Tibial nerve (tissue), 4 donors: ENCODE data around the gene STK39.

Source experiments
- EP300 ChIP-seq, 2 donors: sonication (generic); formaldehyde crosslinking; IDR thresholded peaks; one replicate each; pipeline ENCODE4 v1.6.1; 2017; ENCODE audit warnings: antibody characterized with exemption in 2 of 2, mild to moderate bottlenecking in 1 of 2
- POLR2A ChIP-seq, 2 donors: fragments of 450-650 bp; IDR thresholded peaks; one replicate each; pipeline ENCODE4 v1.6.1; 2017; ENCODE audit warnings: antibody characterized with exemption in 2 of 2, mild to moderate bottlenecking in 2 of 2, moderate library complexity in 2 of 2
- TF ChIP-seq, protein P1 (sequence below), 5 experiments: fragments of 200-600 bp in 3 of 5; fragments of 450-650 bp in 2 of 5; sonication (generic) in 3 of 5; IDR thresholded peaks; one replicate each; pipeline ENCODE4 v1.5.1; 2016 to 2019; ENCODE audit warnings: antibody characterized with exemption in 5 of 5, mild to moderate bottlenecking in 3 of 5, moderate library complexity in 2 of 5

DNA sequence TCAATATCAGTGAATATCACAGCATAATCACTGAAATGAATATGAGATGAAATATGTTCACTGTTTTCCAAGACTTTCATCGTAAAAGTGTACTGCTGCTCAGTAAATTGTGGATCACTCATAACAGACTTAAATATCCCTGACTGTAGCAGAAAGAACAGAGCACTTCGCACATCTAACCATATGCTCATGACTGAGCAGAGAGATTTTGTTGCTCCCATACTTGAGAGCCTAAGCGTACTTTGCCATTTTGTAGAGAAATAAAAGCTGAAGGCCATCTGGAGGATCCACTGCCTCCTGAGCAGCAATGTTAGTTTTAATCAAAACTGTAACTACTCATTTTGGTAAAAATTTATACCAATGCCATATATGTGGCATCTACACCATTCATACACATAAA is 243.5 kb downstream of the STK39 start:
- TF ChIP-seq POLR2A (IDR thresholded peaks at IDR 0.05) (no peak), EP300 (IDR thresholded peaks at IDR 0.05) (no peak)
- TF ChIP-seq, protein P1, sequence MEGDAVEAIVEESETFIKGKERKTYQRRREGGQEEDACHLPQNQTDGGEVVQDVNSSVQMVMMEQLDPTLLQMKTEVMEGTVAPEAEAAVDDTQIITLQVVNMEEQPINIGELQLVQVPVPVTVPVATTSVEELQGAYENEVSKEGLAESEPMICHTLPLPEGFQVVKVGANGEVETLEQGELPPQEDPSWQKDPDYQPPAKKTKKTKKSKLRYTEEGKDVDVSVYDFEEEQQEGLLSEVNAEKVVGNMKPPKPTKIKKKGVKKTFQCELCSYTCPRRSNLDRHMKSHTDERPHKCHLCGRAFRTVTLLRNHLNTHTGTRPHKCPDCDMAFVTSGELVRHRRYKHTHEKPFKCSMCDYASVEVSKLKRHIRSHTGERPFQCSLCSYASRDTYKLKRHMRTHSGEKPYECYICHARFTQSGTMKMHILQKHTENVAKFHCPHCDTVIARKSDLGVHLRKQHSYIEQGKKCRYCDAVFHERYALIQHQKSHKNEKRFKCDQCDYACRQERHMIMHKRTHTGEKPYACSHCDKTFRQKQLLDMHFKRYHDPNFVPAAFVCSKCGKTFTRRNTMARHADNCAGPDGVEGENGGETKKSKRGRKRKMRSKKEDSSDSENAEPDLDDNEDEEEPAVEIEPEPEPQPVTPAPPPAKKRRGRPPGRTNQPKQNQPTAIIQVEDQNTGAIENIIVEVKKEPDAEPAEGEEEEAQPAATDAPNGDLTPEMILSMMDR (IDR thresholded peaks at IDR 0.05) = no peak
